HG03521 (cell line): Measurements from ENCODE around the gene SMAD3.
"Not testable (repeated sequence)": the region's sequence is repeated elsewhere in the genome, so short reads cannot be mapped to it uniquely, and the experiment has no call there.

Experiments used
- ATAC-seq: cut with Tn5 transposase; IDR thresholded peaks from one replicate; pipeline ENCODE4 v1.9.1; 2021; ENCODE audit warnings: mild to moderate bottlenecking, moderate library complexity; ENCODE audit not compliant: unreplicated experiment

The SMAD3 gene

GRCh38 chr15:67062369-67062985 is 2.9 kb upstream of the SMAD3 start:
- no peak for ATAC-seq

GRCh38 chr15:67063689-67064606 is 1.5 kb upstream of the SMAD3 start:
- ATAC-seq: no peak

GRCh38 chr15:67064607-67065530 is 533 bp upstream of the SMAD3 start:
- peak; percentile 23 for ATAC-seq

GRCh38 chr15:67066041-67066958 is 898 bp downstream of the SMAD3 start:
- peak; percentile 17 for ATAC-seq

GRCh38 chr15:67066959-67067853 is 1.8 kb downstream of the SMAD3 start:
- ATAC-seq: no peak

- no peak for ATAC-seq
Measured at GRCh38 chr15:67067930-67068551, 2.6 kb downstream of the SMAD3 start.

- no peak for ATAC-seq
Measured at GRCh38 chr15:67068710-67069400, 3.5 kb downstream of the SMAD3 start.

- ATAC-seq: no peak
Measured at GRCh38 chr15:67070150-67070549, 4.7 kb downstream of the SMAD3 start.

- ATAC-seq: no peak
Measured at GRCh38 chr15:67070892-67071664, 5.7 kb downstream of the SMAD3 start.

GRCh38 chr15:67072442-67072841 is 7.0 kb downstream of the SMAD3 start:
- no peak for ATAC-seq

- no peak for ATAC-seq
Measured at GRCh38 chr15:67072958-67073357, 7.6 kb downstream of the SMAD3 start.

- no peak for ATAC-seq
Measured at GRCh38 chr15:67074886-67075229, 9.5 kb downstream of the SMAD3 start.

- ATAC-seq: not testable (repeated sequence)
Measured at GRCh38 chr15:67075555-67076135, 10.2 kb downstream of the SMAD3 start.

GRCh38 chr15:67076147-67076843 is 10.9 kb downstream of the SMAD3 start:
- ATAC-seq: no peak

- ATAC-seq: no peak
Measured at GRCh38 chr15:67077641-67078215, 12.3 kb downstream of the SMAD3 start.

GRCh38 chr15:67079361-67079760 is 14.0 kb downstream of the SMAD3 start:
- no peak for ATAC-seq
